Amygdala (tissue), 56 donors: Measurements from ENCODE around the gene LTO1.
A peak's percentile ranks its signal among the peaks of the same experiment; 100 is the strongest.

ENCODE experiments used
- DNase-seq, 56 donors: peaks; one replicate each; lab custom pipeline; 2025; lab: John Stamatoyannopoulos, UW

The LTO1 gene

GRCh38 chr11:69682681-69683326 lies 7.7 kb upstream of the LTO1 start:
- no peak for DNase-seq

DNA sequence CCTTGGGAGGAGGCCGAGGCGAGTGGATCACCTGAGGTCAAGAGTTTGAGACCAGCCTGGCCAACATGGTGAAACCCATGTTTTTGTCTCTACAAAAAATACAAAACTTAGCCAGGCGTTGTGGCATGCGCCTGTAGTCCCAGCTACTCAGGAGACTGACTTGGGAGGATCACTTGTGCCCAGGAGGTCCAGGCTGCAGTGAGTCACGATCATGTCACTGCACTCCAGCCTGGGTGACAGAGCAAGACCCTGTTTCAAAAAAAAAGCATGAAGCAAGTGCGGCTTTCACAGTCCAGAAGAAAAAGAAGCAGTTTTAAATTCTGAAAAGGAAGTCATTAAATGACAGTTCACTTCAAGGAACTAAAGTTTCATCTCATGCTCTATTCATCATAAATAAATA lies 7.1 kb upstream of the LTO1 start:
- no peak for DNase-seq

DNA sequence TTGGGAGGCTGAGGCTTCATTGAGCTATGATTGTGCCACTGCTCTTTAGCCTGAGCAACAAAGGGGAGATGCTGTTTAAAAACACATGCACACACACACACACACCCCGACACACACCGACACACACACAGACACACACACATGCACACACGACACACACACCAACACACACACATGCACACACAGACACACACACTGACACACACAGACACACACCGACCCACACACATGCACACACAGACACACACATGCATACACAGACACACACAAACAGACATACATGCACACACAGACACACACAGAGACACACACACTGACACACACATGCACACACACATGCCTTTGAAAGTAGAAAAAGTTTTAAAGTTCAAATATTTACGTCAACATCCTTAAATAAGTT lies 5.5 kb upstream of the LTO1 start:
- DNase-seq, result no peak

DNA sequence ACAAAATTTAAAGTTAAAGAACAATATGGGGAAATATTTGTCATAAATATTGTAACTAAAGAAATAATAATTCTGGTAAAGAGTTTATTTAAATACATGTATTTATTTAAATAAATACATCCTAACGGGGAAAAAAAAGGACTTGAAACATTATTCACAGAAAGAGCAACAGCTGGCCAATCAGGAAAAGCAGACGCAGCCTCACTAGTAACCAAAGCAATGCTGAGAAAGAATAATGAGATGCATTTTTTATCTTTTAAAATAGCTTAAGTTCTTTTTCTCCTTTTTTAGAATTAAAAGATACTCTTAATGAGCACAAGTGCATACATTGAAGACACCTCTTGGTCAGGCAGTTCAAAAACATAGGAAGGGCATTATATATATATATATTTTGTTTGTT lies 2.6 kb upstream of the LTO1 start:
- no peak for DNase-seq

- DNase-seq, result no peak
Observed at GRCh38 chr11:69674267-69674885, 777 bp downstream of the LTO1 start.

DNA sequence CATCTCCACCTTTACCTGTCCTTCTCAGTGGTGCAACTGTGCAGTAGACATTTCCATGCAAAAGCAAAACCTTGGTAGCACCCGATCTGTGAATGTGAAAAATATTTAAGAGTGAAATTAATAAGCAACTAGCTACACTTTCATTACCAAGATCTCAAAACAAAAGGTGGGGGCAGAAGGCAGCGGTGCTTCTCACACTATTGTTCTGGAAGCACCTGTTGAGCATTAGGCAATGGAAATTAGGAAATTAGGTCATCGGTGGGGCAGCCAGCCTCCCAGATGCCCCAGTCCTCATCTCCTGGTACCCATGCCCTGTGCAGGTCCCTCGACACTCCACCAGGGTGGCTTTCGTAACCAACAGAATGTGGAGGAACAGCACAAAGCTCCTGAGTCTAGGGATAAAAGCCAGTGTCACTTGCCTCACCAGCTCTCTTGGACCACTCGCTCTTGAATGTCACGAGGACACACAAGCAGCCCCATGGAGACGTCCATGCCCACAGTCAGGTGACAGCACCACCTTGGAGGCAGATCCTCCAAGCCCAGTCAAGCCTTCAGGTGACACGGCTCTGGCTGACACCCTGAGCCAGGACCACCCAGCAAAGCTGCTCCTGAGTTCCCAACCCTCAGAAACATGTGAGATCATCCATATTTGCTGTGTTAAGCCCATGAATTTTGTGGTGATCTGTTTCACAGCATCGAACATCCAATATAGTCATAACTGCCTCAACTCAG lies 3.3 kb downstream of the LTO1 start:
- DNase-seq, result no peak

GRCh38 chr11:69670158-69670845 lies 4.9 kb downstream of the LTO1 start:
- peak; percentile 20 to 89 (median 72) for DNase-seq

GRCh38 chr11:69669486-69669885 lies 5.7 kb downstream of the LTO1 start:
- DNase-seq, result no peak

DNA sequence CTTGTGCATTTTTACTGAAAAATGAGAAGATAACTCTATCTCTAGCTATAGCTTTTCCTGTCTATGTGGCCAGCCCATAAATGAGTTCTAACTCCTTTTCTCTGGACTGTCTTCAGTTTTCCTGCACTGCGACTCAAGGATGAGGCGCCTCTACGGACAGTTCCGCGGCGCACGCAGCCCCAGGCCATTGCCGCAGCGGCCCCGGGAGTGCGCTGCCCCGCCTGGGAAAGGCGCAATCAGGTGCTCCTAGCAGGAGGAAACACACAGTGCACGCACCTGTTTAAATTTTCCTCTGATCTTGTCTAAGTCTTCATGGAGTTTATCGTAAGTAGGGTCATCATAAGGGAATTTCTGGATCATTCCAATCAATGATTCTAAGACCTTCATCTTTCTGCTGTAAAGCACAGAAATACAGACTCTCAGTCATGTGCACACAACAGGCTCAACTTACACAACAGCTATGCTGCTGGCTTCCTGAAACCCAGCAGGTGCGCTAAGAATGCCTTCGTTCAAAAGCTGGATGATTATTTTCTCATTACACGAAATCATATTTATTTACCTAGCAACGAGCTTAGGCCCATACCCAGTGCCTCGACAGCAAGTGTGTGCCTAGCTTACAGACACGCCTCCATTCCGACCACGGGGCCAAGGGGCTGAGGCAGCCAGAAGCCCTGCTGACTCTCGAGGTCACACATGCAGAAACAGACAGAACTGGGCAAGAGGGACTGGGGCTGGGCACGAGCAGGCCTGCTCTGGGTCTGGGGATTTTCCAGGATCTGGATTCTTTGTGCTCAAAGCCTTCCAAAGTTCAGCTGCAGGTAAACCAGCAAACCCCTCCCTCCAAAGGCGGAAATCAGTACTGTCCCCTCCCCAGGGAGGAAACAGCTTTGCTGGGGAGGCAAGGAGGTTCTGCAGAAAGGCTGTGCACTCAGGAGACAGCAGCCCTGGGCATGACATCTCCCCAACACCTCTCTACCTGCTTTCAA lies 7.2 kb downstream of the LTO1 start:
- DNase-seq, result no peak

- no peak for DNase-seq
Observed at GRCh38 chr11:69666752-69667536, 8.2 kb downstream of the LTO1 start.

DNA sequence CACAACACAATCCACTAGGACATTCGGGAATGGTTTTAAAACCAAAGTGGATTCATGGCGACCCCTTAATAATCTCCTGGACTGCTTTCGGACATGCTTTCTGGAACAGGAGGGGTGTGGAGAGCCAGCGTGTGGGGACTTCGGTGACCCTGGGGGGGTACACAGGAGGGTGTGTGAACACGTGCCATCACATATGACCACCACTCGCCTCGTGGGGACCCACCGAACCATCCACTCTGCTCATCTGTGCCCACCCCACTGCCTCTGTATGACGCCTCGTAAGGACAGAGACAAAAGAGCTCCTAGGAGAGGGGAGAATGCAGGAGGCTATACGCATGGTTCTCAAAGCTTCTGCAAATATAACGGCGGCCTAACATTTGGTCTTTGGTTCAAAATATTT lies 8.9 kb downstream of the LTO1 start:
- no peak for DNase-seq

DNA sequence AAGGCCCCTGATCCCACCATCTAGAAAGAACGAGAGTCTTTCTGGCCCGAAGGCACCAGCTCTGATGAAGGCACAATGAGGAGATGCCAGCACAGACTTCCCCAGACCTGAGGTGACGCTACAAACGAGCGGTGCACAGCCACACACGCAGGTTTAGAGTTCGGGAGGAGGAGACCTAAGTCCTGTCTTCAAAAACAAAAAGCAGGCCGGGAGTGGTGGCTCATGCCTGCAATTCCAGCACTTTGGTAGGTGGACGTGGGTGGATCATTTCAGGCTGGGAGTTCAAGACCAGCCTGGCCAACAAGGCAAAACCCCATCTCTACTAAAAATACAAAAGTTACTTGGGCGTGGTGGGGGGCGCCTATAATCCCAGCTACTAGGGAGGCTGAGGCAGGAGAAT lies 9.5 kb downstream of the LTO1 start:
- DNase-seq, result no peak

DNA sequence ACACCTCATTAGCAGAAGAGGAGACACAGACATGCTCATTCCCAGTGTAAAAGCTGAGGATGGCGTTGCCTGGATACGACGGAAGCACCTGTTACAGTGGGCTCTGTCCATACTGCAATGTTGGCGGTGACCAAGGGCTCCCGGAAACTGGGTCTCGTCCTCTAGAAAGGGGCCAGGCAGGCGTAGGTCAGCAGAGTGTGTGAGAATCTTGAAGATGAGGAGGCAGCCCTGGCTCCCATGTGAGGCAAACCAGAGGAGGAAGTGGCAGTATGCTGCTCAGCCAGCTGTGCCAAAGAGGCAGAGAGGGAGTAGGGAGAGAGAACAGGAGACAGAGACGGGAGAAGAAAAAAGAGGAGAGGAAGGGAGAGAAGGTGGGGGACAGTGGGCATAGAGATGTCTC lies 10.3 kb downstream of the LTO1 start:
- no peak for DNase-seq

DNA sequence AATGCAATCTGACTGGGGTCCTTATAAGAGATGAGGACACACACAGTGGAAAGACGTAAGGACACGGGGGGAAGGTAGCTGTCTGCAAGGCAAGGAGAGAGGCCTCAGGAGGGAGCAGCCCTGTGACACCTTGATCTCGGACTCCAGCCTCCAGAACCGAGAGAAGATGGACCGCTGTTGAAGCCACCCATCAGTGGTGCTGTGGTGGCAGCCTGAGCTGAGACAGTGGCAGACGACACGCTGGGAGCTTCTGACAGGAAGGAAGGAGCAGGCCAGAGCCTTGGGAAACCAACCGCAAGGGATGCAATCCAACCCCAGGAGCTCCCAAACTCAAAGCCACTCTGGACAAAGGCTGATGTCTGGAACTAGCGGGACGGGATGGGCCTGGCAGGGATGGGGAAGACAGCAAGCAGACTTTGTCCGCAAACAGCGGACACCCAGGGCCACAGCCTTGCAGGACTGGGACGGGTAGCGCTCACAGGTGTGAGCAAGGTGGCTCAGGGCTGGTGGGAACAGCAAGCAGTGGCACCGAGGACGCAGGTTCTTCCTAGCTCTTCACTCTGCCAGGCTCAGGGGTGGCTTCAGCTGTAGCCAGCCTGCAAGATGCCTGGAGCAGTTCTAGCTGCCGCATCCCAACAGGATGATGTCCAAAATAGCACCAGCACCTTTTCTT lies 10.9 kb downstream of the LTO1 start:
- no peak for DNase-seq

DNA sequence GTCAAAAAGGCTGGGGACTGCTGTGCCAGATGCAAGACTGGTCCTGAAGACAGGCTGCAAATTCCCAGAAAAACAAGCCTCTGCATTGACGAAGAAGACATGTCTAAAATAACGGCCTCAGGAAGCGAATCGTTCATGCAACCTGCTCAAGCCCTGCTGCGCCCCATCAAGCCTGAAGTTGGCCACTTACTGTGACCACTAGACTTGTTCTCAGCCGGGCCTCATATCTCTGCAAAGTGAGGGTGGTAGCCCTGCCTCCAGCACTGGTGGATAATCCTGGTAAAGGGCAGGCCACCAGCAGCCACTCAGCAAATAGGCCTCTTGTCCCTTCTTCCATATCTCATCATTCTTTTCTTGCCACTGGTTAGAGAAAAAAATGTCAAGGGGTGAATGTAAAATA lies 11.8 kb downstream of the LTO1 start:
- no peak for DNase-seq

GRCh38 chr11:69662806-69663205 lies 12.3 kb downstream of the LTO1 start:
- DNase-seq, result no peak

DNA sequence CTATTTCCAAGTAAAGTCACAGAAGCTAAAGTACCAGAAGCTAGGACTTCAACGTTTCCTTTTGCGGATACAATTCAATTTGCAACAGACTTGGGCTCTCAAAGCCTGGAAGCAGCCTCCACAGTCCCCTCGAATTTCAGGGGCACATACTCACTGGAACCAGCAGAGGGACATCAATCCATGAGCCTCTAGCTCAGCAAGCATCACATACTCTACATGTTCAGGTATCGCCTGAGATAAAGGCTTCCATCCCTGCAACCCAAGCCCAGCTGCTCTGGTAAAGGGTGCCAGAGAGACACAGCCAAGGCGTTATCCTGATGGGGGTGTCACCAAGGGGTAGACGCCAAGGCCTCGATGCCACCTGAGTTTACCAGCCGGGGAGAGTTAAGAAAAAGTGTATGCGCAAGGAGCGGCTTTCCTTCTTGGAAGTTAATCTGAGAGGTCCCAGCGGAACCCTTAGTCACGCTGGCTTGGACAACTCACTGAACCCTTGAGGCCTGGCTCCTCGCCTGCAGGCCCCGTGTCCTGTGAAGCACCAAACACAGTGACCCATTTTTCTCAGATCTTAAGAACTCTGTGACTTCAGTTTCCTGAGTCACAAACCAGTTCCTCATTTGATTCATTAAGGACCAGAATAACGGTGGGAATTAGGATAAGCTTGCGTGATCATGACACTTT lies 13.0 kb downstream of the LTO1 start:
- DNase-seq, result no peak

- no peak for DNase-seq
Observed at GRCh38 chr11:69661413-69661715, 13.8 kb downstream of the LTO1 start.
